K562 (cell line): ENCODE results near the gene RSPH1. TPM values are rescaled to one million over a fixed set of nuclear protein-coding genes. Genes with fewer than 3 reads are reported as not detected.

Experiments
- ASH1L ChIP-seq: fragments of 450-650 bp; IDR thresholded peaks from 2 replicates; pipeline ENCODE4 v1.6.1; 2018; ENCODE audit warnings: borderline replicate concordance, mild to moderate bottlenecking, low read depth; ENCODE audit not compliant: partially characterized antibody
- BRF1 ChIP-seq: IDR thresholded peaks from 3 replicates; pipeline ENCODE4 v1.6.1; 2011; ENCODE audit warnings: borderline replicate concordance, mild to moderate bottlenecking; ENCODE audit not compliant: insufficient read length; ENCODE audit errors: extremely low read depth
- CBFA2T3 ChIP-seq: fragments of 450-650 bp; IDR thresholded peaks from 2 replicates; pipeline ENCODE4 v1.6.1; 2017
- HMG20A ChIP-seq: fragments of 450-650 bp; formaldehyde crosslinking; conservative IDR thresholded peaks from 2 replicates; pipeline ENCODE4 v1.4.0; 2020; ENCODE audit warnings: mild to moderate bottlenecking, mixed read lengths
- IFI16 ChIP-seq: fragments of 250-450 bp; sonication (Bioruptor Pico); IDR thresholded peaks from 2 replicates; pipeline ENCODE4 v2.1.2; 2022; ENCODE audit warnings: mild to moderate bottlenecking, inconsistent platforms
- KLF13 ChIP-seq: fragments of 450-650 bp; IDR thresholded peaks from 2 replicates; pipeline ENCODE4 v1.6.1; 2016; ENCODE audit warnings: missing genetic modification characterization, low read depth, mild to moderate bottlenecking, missing compliant biosample characterization, moderate library complexity, borderline replicate concordance
- MTA1 ChIP-seq: fragments of 450-650 bp; IDR thresholded peaks from 2 replicates; pipeline ENCODE4 v1.6.1; 2017; ENCODE audit warnings: borderline replicate concordance
- NEUROD1 ChIP-seq: fragments of 150-350 bp; IDR thresholded peaks from 2 replicates; pipeline ENCODE4 v1.6.1; 2014; ENCODE audit warnings: borderline replicate concordance, low read length, low read depth; ENCODE audit not compliant: partially characterized antibody
- NFE2 ChIP-seq: IDR thresholded peaks from 2 replicates; pipeline ENCODE4 v1.6.1; 2014; ENCODE audit warnings: antibody characterized with exemption, low read depth
- NFYB ChIP-seq: IDR thresholded peaks from 2 replicates; pipeline ENCODE4 v1.6.1; 2011; ENCODE audit warnings: mild to moderate bottlenecking, moderate library complexity; ENCODE audit not compliant: insufficient read length; ENCODE audit errors: extremely low read depth
- RAD51 ChIP-seq: fragments of 450-650 bp; IDR thresholded peaks from 2 replicates; pipeline ENCODE4 v1.7.1; 2016; ENCODE audit warnings: low read depth, mild to moderate bottlenecking, borderline replicate concordance
- RBM34 ChIP-seq: fragments of 200-400 bp; formaldehyde crosslinking; IDR thresholded peaks from 2 replicates; pipeline ENCODE4 v1.6.1; 2018; ENCODE audit warnings: low read length, borderline replicate concordance; ENCODE audit not compliant: insufficient read depth
- RHOXF2B ChIP-seq: fragments of 250-450 bp; sonication (Bioruptor Pico); conservative IDR thresholded peaks from 2 replicates; pipeline ENCODE4 v1.5.1; 2021
- SP2 ChIP-seq: IDR thresholded peaks from 2 replicates; pipeline ENCODE4 v1.6.1; 2011; ENCODE audit warnings: mild to moderate bottlenecking, low read depth, low read length, moderate library complexity; ENCODE audit not compliant: poor library complexity, severe bottlenecking; ENCODE audit errors: extremely low read depth
- TARDBP ChIP-seq: fragments of 450-650 bp; IDR thresholded peaks from 2 replicates; pipeline ENCODE4 v1.6.1; 2016
- ZNF121 ChIP-seq: sonication (generic); formaldehyde crosslinking; conservative IDR thresholded peaks from 2 replicates; pipeline ENCODE4 v1.8.0; 2022; ENCODE audit warnings: missing genetic modification reagents
- ZNF175 ChIP-seq: fragments of 200-800 bp; sonication (Bioruptor generic); IDR thresholded peaks from 2 replicates; pipeline ENCODE4 v1.6.1; 2016; ENCODE audit warnings: low read depth, mild to moderate bottlenecking, missing genetic modification characterization, missing compliant biosample characterization
- ZNF197 ChIP-seq: fragments of 200-800 bp; sonication (Bioruptor generic); IDR thresholded peaks from 2 replicates; pipeline ENCODE4 v1.6.1; 2016; ENCODE audit warnings: low read depth, missing genetic modification characterization, missing compliant biosample characterization
- ZNF75A ChIP-seq: fragments of 450-650 bp; formaldehyde crosslinking; IDR thresholded peaks from 2 replicates; pipeline ENCODE4 v1.4.0; 2020; ENCODE audit warnings: mild to moderate bottlenecking
- ZNF764 ChIP-seq: fragments of 250-450 bp; sonication (Bioruptor Pico); IDR thresholded peaks from 2 replicates; pipeline ENCODE4 v1.4.0; 2020; ENCODE audit warnings: low read depth, mild to moderate bottlenecking, moderate library complexity
- ZNF778 ChIP-seq: fragments of 450-650 bp; formaldehyde crosslinking; IDR thresholded peaks from 2 replicates; pipeline ENCODE4 v1.4.0; 2020; ENCODE audit warnings: mild to moderate bottlenecking, moderate library complexity
- polyA plus RNA-seq, 8 experiments: library from polyadenylated mRNA; depleted of rRNA in 4 of 8; stranded (reverse) in 5 of 8; unstranded in 3 of 8; fragments of >200 nt; fragmentation: Nextera tagmentation in 2 of 8; fragmentation: Illumina TruSeq in 1 of 8; extraction: Ambion mirVana in 2 of 8; extraction: Trizol in 1 of 8; gene quantifications; 2 replicates each; pipeline versions ENCODE4 v1.2.1 to v1.2.3, GENCODE V29; 2011 to 2014; ENCODE audit warnings: inconsistent platforms in 1 of 8, missing spikeins in 1 of 8
- total RNA-seq, 7 experiments: library from RNA; depleted of rRNA in 6 of 7; stranded (reverse); fragments of >200 nt in 6 of 7; fragmentation: Illumina TruSeq in 2 of 7; extraction: Trizol in 2 of 7; gene quantifications; 2 replicates each; pipeline versions ENCODE4 v1.2.1 to v1.2.3, GENCODE V29; 2011 to 2021; ENCODE audit warnings: low replicate concordance in 1 of 7
- TF ChIP-seq, protein P1 (sequence below): fragments of 450-650 bp; formaldehyde crosslinking; IDR thresholded peaks from 2 replicates; pipeline ENCODE4 v1.4.0; 2020; ENCODE audit warnings: mild to moderate bottlenecking
- TF ChIP-seq, protein P2 (sequence below): fragments of 250-450 bp; sonication (Bioruptor Pico); IDR thresholded peaks from 2 replicates; pipeline ENCODE4 v1.5.0; 2022; ENCODE audit warnings: mild to moderate bottlenecking
- TF ChIP-seq, protein P3 (sequence below): fragments of 250-450 bp; sonication (Bioruptor Pico); IDR thresholded peaks from 2 replicates; pipeline ENCODE4 v1.5.0; 2021; ENCODE audit warnings: mild to moderate bottlenecking, borderline replicate concordance

Gene RSPH1
- total and polyA plus RNA-seq, 9 of the 15 experiments (the other 6 are each of a cell fraction or from before 2014, with no cell fraction given) = 0.17 TPM; not detected in 8

GRCh38 chr21:42433946-42434551, 62.0 kb downstream of the RSPH1 start (continued):
- no peak for TF ChIP-seq ZNF764 (CRISPR knock-in tag)
- TF ChIP-seq, protein P1, sequence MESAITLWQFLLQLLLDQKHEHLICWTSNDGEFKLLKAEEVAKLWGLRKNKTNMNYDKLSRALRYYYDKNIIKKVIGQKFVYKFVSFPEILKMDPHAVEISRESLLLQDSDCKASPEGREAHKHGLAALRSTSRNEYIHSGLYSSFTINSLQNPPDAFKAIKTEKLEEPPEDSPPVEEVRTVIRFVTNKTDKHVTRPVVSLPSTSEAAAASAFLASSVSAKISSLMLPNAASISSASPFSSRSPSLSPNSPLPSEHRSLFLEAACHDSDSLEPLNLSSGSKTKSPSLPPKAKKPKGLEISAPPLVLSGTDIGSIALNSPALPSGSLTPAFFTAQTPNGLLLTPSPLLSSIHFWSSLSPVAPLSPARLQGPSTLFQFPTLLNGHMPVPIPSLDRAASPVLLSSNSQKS (CRISPR knock-in tag) = no peak
- no peak for TF ChIP-seq ZNF121 (CRISPR knock-in tag)
- no peak for TF ChIP-seq IFI16 (CRISPR knock-in tag)
- no peak for TF ChIP-seq ASH1L
- peak; percentile 25 for TF ChIP-seq NEUROD1
- TF ChIP-seq ZNF778 (CRISPR knock-in tag) = no peak
- no peak for TF ChIP-seq RHOXF2B (CRISPR knock-in tag)
- no peak for TF ChIP-seq MTA1
- TF ChIP-seq NFE2 = no peak
- no peak for TF ChIP-seq ZNF197 (CRISPR knock-in tag)
- TF ChIP-seq NFYB = no peak
- TF ChIP-seq, protein P2, sequence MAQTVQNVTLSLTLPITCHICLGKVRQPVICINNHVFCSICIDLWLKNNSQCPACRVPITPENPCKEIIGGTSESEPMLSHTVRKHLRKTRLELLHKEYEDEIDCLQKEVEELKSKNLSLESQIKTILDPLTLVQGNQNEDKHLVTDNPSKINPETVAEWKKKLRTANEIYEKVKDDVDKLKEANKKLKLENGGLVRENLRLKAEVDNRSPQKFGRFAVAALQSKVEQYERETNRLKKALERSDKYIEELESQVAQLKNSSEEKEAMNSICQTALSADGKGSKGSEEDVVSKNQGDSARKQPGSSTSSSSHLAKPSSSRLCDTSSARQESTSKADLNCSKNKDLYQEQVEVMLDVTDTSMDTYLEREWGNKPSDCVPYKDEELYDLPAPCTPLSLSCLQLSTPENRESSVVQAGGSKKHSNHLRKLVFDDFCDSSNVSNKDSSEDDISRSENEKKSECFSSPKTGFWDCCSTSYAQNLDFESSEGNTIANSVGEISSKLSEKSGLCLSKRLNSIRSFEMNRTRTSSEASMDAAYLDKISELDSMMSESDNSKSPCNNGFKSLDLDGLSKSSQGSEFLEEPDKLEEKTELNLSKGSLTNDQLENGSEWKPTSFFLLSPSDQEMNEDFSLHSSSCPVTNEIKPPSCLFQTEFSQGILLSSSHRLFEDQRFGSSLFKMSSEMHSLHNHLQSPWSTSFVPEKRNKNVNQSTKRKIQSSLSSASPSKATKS (CRISPR knock-in tag) = no peak
- no peak for TF ChIP-seq ZNF75A (CRISPR knock-in tag)
- peak; percentile 83 for TF ChIP-seq CBFA2T3
- TF ChIP-seq KLF13 = no peak
- TF ChIP-seq HMG20A (CRISPR knock-in tag) = no peak
- no peak for TF ChIP-seq TARDBP
- TF ChIP-seq SP2 = no peak
- TF ChIP-seq RAD51 = no peak
- TF ChIP-seq, protein P3, sequence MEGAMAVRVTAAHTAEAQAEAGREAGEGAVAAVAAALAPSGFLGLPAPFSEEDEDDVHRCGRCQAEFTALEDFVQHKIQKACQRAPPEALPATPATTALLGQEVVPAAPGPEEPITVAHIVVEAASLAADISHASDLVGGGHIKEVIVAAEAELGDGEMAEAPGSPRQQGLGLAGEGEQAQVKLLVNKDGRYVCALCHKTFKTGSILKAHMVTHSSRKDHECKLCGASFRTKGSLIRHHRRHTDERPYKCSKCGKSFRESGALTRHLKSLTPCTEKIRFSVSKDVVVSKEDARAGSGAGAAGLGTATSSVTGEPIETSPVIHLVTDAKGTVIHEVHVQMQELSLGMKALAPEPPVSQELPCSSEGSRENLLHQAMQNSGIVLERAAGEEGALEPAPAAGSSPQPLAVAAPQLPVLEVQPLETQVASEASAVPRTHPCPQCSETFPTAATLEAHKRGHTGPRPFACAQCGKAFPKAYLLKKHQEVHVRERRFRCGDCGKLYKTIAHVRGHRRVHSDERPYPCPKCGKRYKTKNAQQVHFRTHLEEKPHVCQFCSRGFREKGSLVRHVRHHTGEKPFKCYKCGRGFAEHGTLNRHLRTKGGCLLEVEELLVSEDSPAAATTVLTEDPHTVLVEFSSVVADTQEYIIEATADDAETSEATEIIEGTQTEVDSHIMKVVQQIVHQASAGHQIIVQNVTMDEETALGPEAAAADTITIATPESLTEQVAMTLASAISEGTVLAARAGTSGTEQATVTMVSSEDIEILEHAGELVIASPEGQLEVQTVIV (CRISPR knock-in tag) = no peak
- TF ChIP-seq RBM34 = no peak
- no peak for TF ChIP-seq ZNF175 (CRISPR knock-in tag)
- no peak for TF ChIP-seq BRF1
